ENCODE measurements around the gene RNF224.

DNA sequence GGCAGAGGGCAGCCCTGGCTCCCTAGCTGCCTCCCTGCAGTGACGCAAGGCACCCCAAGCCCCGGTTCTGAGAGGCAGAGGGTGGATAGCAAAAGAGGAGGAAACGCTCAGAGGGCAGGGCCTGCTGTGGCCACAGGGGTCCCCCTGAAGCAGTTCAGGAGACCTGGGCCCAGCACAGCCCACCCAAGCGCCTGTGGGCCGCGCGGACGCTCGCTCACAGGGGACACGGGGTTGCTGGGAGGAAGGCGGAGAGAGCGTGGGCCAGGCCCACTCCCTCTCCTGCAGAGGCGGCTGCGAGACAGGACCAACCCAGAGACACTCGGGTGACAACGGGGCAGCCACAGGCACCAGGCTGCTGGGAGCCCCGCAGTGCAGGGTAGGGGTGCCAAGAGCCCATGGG is 47.5 kb upstream of the RNF224 start:
- TF ChIP-seq, protein P1, sequence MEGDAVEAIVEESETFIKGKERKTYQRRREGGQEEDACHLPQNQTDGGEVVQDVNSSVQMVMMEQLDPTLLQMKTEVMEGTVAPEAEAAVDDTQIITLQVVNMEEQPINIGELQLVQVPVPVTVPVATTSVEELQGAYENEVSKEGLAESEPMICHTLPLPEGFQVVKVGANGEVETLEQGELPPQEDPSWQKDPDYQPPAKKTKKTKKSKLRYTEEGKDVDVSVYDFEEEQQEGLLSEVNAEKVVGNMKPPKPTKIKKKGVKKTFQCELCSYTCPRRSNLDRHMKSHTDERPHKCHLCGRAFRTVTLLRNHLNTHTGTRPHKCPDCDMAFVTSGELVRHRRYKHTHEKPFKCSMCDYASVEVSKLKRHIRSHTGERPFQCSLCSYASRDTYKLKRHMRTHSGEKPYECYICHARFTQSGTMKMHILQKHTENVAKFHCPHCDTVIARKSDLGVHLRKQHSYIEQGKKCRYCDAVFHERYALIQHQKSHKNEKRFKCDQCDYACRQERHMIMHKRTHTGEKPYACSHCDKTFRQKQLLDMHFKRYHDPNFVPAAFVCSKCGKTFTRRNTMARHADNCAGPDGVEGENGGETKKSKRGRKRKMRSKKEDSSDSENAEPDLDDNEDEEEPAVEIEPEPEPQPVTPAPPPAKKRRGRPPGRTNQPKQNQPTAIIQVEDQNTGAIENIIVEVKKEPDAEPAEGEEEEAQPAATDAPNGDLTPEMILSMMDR (IDR thresholded peaks at IDR 0.05): no peak
- no peak for TF ChIP-seq POLR2A (IDR thresholded peaks at IDR 0.05)
